Ishikawa (cell line): ENCODE measurements around the gene C12orf57.

ENCODE experiments used
- CEBPB ChIP-seq: IDR thresholded peaks from 2 replicates; pipeline ENCODE4 v1.6.1; 2012
- EP300 ChIP-seq: IDR thresholded peaks from 2 replicates; pipeline ENCODE4 v1.6.1; 2012; ENCODE audit warnings: borderline replicate concordance
- NFIC ChIP-seq: IDR thresholded peaks from 2 replicates; pipeline ENCODE4 v1.6.1; 2012
- RAD21 ChIP-seq: IDR thresholded peaks from 2 replicates; pipeline ENCODE4 v1.6.1; 2012; ENCODE audit warnings: low read depth
- TAF1 ChIP-seq: IDR thresholded peaks from 2 replicates; pipeline ENCODE4 v1.6.1; 2012; ENCODE audit warnings: low read depth, mild to moderate bottlenecking
- TCF12 ChIP-seq: IDR thresholded peaks from 2 replicates; pipeline ENCODE4 v1.6.1; 2012; ENCODE audit warnings: low read depth
- YY1 ChIP-seq: IDR thresholded peaks from 2 replicates; pipeline ENCODE4 v1.6.1; 2012; ENCODE audit warnings: low read depth
- TF ChIP-seq, protein P1 (sequence below): IDR thresholded peaks from 2 replicates; pipeline ENCODE4 v1.6.1; 2012; ENCODE audit warnings: low read depth, mild to moderate bottlenecking

DNA sequence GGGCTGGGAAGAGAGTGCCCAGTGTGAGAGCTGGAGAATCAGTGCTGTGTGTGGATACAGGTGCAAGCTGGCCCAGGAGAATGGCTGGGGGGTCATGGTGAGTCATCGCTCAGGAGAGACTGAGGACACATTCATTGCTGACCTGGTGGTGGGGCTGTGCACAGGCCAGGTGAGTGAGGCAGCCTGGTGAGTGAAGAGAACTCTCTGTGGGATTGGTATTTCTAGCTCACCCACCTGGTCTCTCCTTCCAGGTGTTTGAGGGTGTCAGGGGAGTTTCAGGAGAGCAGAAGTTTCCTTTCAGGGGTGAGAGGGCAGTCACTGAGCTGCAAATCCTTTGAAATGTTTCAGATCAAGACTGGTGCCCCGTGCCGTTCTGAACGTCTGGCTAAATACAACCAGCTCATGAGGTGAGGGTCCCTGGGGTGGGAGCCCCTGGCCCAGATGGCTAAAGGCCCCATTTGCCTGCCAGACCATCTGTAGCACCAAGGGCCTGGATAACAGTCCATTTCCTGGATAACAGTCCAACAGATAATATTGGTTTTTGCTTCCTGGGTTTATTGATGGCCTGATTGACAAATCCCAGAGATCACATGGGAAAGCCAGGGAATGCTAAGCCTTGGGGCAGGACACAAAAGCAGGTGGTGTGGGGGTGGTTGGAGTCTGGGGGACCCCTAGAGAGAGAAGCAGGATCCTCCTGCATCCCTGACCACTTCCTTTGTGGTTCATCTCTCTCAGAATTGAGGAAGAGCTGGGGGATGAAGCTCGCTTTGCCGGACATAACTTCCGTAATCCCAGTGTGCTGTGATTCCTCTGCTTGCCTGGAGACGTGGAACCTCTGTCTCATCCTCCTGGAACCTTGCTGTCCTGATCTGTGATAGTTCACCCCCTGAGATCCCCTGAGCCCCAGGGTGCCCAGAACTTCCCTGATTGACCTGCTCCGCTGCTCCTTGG is 21.6 kb upstream of the C12orf57 start:
- TF ChIP-seq CEBPB, result no peak
- no peak for TF ChIP-seq YY1
- TF ChIP-seq, protein P1, sequence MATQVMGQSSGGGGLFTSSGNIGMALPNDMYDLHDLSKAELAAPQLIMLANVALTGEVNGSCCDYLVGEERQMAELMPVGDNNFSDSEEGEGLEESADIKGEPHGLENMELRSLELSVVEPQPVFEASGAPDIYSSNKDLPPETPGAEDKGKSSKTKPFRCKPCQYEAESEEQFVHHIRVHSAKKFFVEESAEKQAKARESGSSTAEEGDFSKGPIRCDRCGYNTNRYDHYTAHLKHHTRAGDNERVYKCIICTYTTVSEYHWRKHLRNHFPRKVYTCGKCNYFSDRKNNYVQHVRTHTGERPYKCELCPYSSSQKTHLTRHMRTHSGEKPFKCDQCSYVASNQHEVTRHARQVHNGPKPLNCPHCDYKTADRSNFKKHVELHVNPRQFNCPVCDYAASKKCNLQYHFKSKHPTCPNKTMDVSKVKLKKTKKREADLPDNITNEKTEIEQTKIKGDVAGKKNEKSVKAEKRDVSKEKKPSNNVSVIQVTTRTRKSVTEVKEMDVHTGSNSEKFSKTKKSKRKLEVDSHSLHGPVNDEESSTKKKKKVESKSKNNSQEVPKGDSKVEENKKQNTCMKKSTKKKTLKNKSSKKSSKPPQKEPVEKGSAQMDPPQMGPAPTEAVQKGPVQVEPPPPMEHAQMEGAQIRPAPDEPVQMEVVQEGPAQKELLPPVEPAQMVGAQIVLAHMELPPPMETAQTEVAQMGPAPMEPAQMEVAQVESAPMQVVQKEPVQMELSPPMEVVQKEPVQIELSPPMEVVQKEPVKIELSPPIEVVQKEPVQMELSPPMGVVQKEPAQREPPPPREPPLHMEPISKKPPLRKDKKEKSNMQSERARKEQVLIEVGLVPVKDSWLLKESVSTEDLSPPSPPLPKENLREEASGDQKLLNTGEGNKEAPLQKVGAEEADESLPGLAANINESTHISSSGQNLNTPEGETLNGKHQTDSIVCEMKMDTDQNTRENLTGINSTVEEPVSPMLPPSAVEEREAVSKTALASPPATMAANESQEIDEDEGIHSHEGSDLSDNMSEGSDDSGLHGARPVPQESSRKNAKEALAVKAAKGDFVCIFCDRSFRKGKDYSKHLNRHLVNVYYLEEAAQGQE, result no peak
- no peak for TF ChIP-seq NFIC
- TF ChIP-seq TAF1, result no peak
- TF ChIP-seq EP300, result no peak
- no peak for TF ChIP-seq RAD21
- no peak for TF ChIP-seq TCF12
